Mucosa of rectum (tissue), 2 donors: Measurements from ENCODE around the gene ALDH1L2.

Experiments used
- H3K27ac ChIP-seq, 2 donors: one replicate each; pipeline ENCODE4 v1.7.0; 2013; ENCODE audit warnings: inconsistent platforms in 2 of 2, low read depth in 2 of 2, low read length in 2 of 2
- H3K27me3 ChIP-seq, 2 donors: one replicate each; pipeline ENCODE4 v1.7.0; 2013; ENCODE audit warnings: low read length in 2 of 2; ENCODE audit not compliant: control insufficient read depth in 2 of 2, insufficient read depth in 2 of 2
- H3K36me3 ChIP-seq, 2 donors: one replicate each; pipeline ENCODE4 v1.7.0; 2013; ENCODE audit warnings: low read length in 2 of 2; ENCODE audit not compliant: control insufficient read depth in 2 of 2, insufficient read depth in 2 of 2
- H3K4me1 ChIP-seq, 2 donors: one replicate each; pipeline ENCODE4 v1.7.0; 2013; ENCODE audit warnings: low read length in 2 of 2, mild to moderate bottlenecking in 1 of 2; ENCODE audit not compliant: control insufficient read depth in 2 of 2, insufficient read depth in 2 of 2
- H3K4me3 ChIP-seq, 2 donors: one replicate each; pipeline ENCODE4 v1.7.0; 2013; ENCODE audit warnings: low read length in 2 of 2
- H3K9ac ChIP-seq, 2 donors: one replicate each; pipeline ENCODE4 v1.7.0; 2013; ENCODE audit warnings: low read length in 2 of 2, low read depth in 1 of 2, mild to moderate bottlenecking in 1 of 2
- H3K9me3 ChIP-seq, 2 donors: one replicate each; pipeline ENCODE4 v1.7.0; 2013; ENCODE audit warnings: low read length in 2 of 2; ENCODE audit not compliant: control insufficient read depth in 2 of 2
- donor health status: healthy.
- donor health status: Normal muscosa, but diverticular disease.

Gene ALDH1L2

DNA sequence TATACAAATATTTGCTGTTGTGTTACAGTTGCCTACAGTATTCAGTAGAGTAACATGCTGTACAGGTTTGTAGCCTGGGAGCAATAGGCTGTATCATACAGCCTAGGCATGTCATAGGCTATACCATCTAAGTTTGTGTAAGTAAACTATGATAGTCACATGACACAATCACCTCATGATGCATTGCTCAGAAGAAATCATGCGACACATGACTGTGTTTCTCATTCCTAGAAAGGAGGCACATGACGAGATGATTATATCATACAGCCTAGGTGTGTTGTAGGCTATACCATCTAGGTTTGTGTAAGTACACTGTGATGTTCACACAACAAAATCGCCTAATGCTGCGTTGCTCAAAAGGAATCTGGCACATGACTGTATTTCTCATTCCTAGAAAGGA lies 66.2 kb downstream of the ALDH1L2 start:
- peaks cover 7 to 8% of the 10 kb centered on the region in 2 donors for H3K36me3 ChIP-seq
- no peaks in the 10 kb centered on the region for H3K4me1 ChIP-seq
- H3K4me3 ChIP-seq = no peak overlapping the region
- H3K9ac ChIP-seq = no peak overlapping the region
- H3K9me3 ChIP-seq = no peaks in the 10 kb centered on the region
- H3K27me3 ChIP-seq = no peaks in the 10 kb centered on the region
- H3K27ac ChIP-seq = no peak overlapping the region

DNA sequence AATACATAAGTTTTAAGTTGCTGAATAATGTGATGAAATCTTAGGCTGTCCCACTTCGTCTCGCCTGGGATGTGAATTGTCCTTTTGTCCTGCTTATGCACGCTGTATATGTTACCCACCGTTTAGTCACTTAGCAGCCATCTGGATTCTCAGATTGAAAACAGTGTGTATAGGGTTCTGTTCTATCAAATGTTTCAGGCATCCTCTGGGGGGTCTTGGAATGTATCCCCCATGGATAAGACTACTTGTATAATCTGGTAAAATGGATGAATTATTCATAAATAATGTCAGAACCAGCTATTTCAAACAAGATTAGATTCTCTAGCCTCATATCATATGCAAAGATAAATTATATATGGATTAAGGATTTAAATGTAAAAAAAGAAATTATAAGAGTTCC lies 68.7 kb downstream of the ALDH1L2 start:
- no peak overlapping the region for H3K9ac ChIP-seq
- H3K4me1 ChIP-seq = no peaks in the 10 kb centered on the region

DNA sequence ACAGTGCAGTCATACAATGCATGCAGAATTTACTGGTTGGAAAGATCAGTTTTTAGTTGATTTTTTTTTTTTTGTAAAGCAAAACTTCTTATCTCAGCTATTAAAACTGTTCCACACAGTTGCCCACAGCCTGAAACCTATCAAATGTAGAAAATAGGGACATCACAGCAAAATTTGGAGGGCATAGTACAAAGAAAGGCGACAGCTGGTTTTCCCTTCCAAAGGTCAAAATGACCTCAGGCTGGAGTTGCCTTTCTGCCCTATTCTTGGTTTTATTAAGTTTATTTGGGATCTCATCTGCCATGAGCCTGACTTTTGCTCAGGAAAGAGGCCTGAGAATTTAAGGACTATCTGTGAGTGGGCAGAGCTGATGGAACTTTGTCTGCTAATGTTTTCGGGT lies 69.7 kb downstream of the ALDH1L2 start:
- Histone ChIP-seq H3K27me3 (no peaks in the 10 kb centered on the region), H3K27ac (no peak overlapping the region), H3K9ac (no peak overlapping the region), H3K4me3 (no peak overlapping the region), H3K9me3 (no peaks in the 10 kb centered on the region), H3K36me3 (peaks cover 10 to 13% of the 10 kb centered on the region in 2 donors), H3K4me1 (no peaks in the 10 kb centered on the region)

More for the DNA sequence above, 68.7 kb downstream of the ALDH1L2 start:
- H3K36me3 ChIP-seq = peaks cover 10 to 12% of the 10 kb centered on the region in 2 donors
- no peaks in the 10 kb centered on the region for H3K9me3 ChIP-seq
- no peak overlapping the region for H3K4me3 ChIP-seq
- no peaks in the 10 kb centered on the region for H3K27me3 ChIP-seq
- no peak overlapping the region for H3K27ac ChIP-seq

DNA sequence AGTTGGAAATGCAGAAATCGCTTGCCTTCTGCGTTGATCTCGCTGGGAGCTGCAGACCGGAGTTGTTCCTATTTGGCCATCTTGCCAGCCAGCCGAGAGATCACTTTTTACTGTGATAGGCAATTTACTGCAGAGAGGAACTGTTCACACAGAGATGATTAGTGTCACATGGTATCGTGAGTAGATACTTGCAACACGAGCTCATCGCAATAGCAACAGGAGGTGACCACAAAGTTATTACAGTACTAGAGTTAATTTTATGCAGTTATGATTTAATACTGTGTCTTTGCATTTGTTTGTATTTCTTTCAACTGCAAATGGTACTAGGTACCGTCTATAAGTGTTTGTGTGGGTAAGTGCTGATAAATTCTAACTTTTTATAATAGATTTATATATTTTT lies 70.4 kb downstream of the ALDH1L2 start:
- no peaks in the 10 kb centered on the region for H3K27me3 ChIP-seq
- peaks cover 10 to 13% of the 10 kb centered on the region in 2 donors for H3K36me3 ChIP-seq
- H3K4me3 ChIP-seq = no peak overlapping the region
- H3K4me1 ChIP-seq = no peaks in the 10 kb centered on the region
- no peak overlapping the region for H3K27ac ChIP-seq
- H3K9ac ChIP-seq = no peak overlapping the region
- H3K9me3 ChIP-seq = no peaks in the 10 kb centered on the region

DNA sequence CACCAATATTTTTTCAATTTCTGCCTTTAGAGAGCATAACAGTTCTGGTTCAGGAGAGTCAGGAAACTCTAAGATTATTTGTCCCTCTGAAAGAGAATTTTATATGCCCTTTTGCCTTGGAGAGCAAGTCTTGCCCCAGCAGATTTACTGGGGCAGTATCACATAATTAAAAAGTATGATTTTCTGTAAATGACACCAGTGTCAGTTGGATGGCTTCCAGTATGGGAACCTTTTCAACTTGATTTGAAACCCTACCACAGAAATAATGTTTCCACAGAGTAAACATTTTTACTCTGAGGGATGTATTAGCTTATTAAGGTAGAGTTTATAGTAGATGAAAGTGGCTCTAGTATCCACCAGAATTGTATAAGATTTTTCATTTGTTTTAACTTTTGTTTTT lies 82.8 kb downstream of the ALDH1L2 start:
- Histone ChIP-seq H3K4me1 (peaks cover 5 to 8% of the 10 kb centered on the region in 2 donors), H3K27ac (no peak overlapping the region), H3K9ac (no peak overlapping the region), H3K4me3 (no peak overlapping the region), H3K27me3 (no peaks in the 10 kb centered on the region), H3K36me3 (peaks cover 13 to 17% of the 10 kb centered on the region in 2 donors), H3K9me3 (no peaks in the 10 kb centered on the region)

DNA sequence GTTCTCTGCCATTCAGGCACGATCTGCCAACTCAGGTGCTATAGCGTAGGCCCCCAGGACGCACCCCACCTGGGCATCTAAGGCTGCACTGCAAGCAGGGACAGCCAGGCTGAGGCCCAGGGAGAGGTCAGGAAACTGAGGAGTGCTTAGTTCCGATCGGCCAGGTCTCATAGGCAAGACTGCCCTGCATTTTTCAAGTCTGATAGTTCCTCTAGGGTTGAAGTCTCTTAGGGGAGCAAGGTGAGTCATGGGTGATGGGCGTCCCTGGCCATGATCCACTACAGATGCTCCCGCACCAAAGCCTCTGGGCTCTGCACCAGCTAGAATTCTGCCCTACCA lies 84.9 kb downstream of the ALDH1L2 start:
- Histone ChIP-seq H3K4me1 (peaks cover 5 to 8% of the 10 kb centered on the region in 2 donors), H3K36me3 (peaks cover 22 to 27% of the 10 kb centered on the region in 2 donors)

DNA sequence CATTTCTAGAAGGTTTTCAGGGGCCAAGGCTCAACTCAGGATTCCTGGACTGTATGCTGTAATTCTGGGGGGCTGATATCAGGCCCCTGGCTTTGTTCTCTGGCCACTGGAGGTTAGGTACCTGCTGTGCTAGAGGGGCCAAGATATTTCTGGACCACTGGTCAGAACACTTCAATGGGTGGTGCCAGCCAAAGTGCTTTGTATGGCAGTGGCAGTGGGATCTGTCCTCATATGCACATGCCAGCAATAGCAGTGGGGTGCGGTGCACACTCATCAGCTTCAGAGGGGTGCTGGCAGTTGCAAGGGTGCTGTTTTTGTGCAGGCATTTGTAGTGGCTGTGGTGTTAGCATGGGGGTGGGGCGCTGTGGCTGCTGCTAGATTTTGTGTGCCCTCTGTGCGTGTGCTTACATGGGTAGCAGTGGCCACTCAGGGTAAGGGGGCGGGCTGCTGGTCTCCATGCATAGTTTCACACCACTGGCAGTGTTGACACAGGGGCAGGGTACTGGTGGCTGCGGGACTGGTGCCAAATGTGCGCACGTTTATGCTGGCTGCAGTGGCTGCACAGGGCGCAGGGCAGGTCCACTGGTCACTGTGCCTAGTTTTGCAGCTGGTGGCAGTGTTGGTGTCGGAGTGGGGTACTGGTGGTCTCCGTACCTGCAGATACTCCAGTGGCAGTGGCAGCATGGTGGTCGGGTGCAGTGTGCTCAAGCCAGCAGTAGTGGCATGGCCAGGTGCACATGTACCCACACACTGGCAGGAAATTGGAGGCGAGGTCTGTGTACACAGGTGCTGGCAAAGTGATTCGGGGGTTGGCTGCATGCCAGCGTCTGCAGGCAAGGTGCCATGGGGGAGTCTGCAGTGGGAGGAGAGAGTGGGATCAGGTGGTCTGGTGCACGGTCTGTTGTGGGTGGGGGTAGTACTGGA lies 85.6 kb downstream of the ALDH1L2 start:
- no peaks in the 10 kb centered on the region for H3K9me3 ChIP-seq
- H3K27ac ChIP-seq = no peak overlapping the region
- H3K4me1 ChIP-seq = peaks cover 5 to 8% of the 10 kb centered on the region in 2 donors
- H3K36me3 ChIP-seq = peaks cover 23 to 29% of the 10 kb centered on the region in 2 donors
- H3K9ac ChIP-seq = no peak overlapping the region
- H3K27me3 ChIP-seq = no peaks in the 10 kb centered on the region
- no peak overlapping the region for H3K4me3 ChIP-seq

More for the DNA sequence above, 84.9 kb downstream of the ALDH1L2 start:
- no peak overlapping the region for H3K9ac ChIP-seq
- H3K9me3 ChIP-seq = no peaks in the 10 kb centered on the region
- no peak overlapping the region for H3K27ac ChIP-seq
- H3K4me3 ChIP-seq = no peak overlapping the region
- H3K27me3 ChIP-seq = no peaks in the 10 kb centered on the region

DNA sequence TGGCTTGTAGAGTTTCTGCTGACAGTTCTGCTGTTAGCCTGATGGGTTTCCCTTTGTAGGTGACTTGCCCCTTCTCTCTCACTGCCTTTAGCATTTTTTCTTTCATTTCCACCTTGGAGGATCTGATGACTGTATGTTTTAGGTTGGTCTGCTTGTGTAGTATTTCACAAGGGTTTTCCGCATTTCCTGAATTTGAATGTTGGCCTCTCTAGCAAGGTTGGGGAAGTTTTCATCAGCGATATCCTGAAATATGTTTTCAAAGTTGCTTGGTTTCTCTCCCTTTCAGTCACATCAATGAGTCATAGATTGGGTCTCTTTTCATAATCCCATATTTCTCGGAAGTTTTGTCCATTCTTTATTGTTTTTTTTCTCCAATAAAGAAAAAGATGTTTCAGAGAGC lies 86.7 kb downstream of the ALDH1L2 start:
- H3K27me3 ChIP-seq = no peaks in the 10 kb centered on the region
- H3K9me3 ChIP-seq = no peaks in the 10 kb centered on the region
- H3K9ac ChIP-seq = no peak overlapping the region
- peaks cover 5 to 8% of the 10 kb centered on the region in 2 donors for H3K4me1 ChIP-seq
- H3K4me3 ChIP-seq = no peak overlapping the region
- peaks cover 30 to 33% of the 10 kb centered on the region in 2 donors for H3K36me3 ChIP-seq
- no peak overlapping the region for H3K27ac ChIP-seq

DNA sequence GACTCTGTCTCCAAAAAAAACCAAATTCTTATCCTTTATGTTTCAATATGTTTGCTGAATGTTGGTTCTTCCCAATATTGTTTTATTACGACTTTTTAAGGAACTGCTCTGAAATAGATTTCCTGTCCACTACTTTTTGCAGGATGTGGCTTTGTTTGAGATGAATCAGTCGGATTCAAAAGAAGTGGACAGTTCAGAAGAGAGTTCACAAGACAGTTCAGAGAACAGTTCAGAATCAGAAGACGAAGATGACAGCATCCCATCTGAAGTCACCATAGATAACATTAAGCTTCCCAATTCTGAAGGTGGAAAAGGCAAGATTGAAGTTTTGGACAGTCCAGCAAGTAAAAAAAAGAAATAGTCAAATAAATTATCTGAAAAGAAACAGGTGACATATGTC lies 89.9 kb downstream of the ALDH1L2 start:
- H3K27ac ChIP-seq = no peak overlapping the region
- peaks cover 5 to 8% of the 10 kb centered on the region in 2 donors for H3K4me1 ChIP-seq
- H3K9me3 ChIP-seq = no peaks in the 10 kb centered on the region
- no peaks in the 10 kb centered on the region for H3K27me3 ChIP-seq
- H3K9ac ChIP-seq = no peak overlapping the region
- H3K4me3 ChIP-seq = no peak overlapping the region
- peaks cover 28 to 49% of the 10 kb centered on the region in 2 donors for H3K36me3 ChIP-seq

DNA sequence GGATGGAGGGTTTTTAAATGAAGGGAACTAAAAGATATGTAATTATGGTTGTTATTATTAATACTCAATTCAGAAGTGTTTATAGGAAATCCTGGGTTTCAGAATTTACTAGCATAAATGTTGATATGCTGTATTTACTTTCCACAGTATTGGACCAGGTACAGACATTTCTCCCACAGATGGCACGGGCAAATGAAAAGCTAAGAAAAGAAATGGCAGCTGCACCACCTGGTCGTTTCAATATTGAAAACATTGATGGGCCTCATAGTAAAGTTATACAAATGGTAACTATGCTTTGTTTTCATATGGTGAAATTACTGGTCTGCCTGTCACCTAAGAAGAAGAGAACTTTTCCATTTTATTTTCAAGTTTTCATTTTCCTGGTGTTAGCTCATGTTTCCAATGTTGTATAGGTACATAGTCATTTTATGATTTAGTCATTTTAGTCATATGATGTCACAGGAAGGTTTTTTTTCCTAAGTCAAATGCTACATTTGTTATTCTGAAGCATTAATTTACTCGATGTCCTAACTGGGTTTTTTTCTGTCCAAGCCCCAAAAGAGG lies 92.6 kb downstream of the ALDH1L2 start:
- Histone ChIP-seq H3K36me3 (peaks cover 28 to 45% of the 10 kb centered on the region in 2 donors), H3K27ac (no peak overlapping the region), H3K4me3 (no peak overlapping the region), H3K9me3 (no peaks in the 10 kb centered on the region), H3K9ac (no peak overlapping the region), H3K27me3 (no peaks in the 10 kb centered on the region), H3K4me1 (peaks cover 9 to 12% of the 10 kb centered on the region in 2 donors)
